Glutamatergic neuron (in vitro differentiated cells): ENCODE measurements around the gene AMOTL2. TPM values are rescaled to one million over a fixed set of nuclear protein-coding genes. Genes with fewer than 3 reads are reported as not detected.

Source experiments
- DNase-seq: peaks from one replicate; pipeline ENCODE4 v3.0.0; 2022
- H3K27ac Mint-ChIP-seq: one replicate; pipeline ENCODE4 v1.8.0; 2020; ENCODE audit warnings: mild to moderate bottlenecking, mixed read lengths, inconsistent platforms; ENCODE audit not compliant: unreplicated experiment
- H3K27me3 Mint-ChIP-seq: one replicate; pipeline ENCODE4 v1.8.0; 2020; ENCODE audit warnings: mild to moderate bottlenecking, moderate library complexity, mixed read lengths, inconsistent platforms; ENCODE audit not compliant: unreplicated experiment
- H3K36me3 Mint-ChIP-seq: one replicate; pipeline ENCODE4 v1.8.0; 2020; ENCODE audit warnings: mild to moderate bottlenecking, mixed read lengths, inconsistent platforms; ENCODE audit not compliant: unreplicated experiment
- H3K4me1 Mint-ChIP-seq: one replicate; pipeline ENCODE4 v1.8.0; 2020; ENCODE audit warnings: mild to moderate bottlenecking, low read depth, mixed read lengths, inconsistent platforms; ENCODE audit not compliant: unreplicated experiment
- H3K4me3 Mint-ChIP-seq: one replicate; pipeline ENCODE4 v1.8.0; 2020; ENCODE audit warnings: mild to moderate bottlenecking, mixed read lengths, inconsistent platforms; ENCODE audit not compliant: unreplicated experiment
- H3K9me3 Mint-ChIP-seq: one replicate; pipeline ENCODE4 v1.8.0; 2020; ENCODE audit warnings: mild to moderate bottlenecking, moderate library complexity, mixed read lengths, inconsistent platforms; ENCODE audit not compliant: unreplicated experiment
- total RNA-seq: library from RNA; stranded (reverse); fragmentation: NEBNext Ultra II Directional; extraction: Animal tissue kit (Norgen Biotek cat#: 25700); gene quantifications from one replicate; pipeline ENCODE4 v1.2.1, GENCODE V29; 2021; ENCODE audit not compliant: unreplicated experiment
- TF ChIP-seq, protein P1 (sequence below): fragments of 200-600 bp; sonication (generic); IDR thresholded peaks from one replicate; pipeline ENCODE4 v1.5.0; 2021; ENCODE audit not compliant: partially characterized antibody, unreplicated experiment

Gene AMOTL2
- total RNA-seq, 1 donor from 2014 or later: 38.1 TPM

GRCh38 chr3:134341389-134341788, 32.9 kb downstream of the AMOTL2 start:
- Mint-ChIP-seq H3K27ac (peak overlapping the region; percentile 13), H3K27me3 (peaks cover 11% of the 10 kb centered on the region), H3K4me3 (no peak overlapping the region), H3K9me3 (peaks cover 4% of the 10 kb centered on the region), H3K4me1 (peaks cover 6% of the 10 kb centered on the region), H3K36me3 (peaks cover 7% of the 10 kb centered on the region)
- no peak for DNase-seq
- TF ChIP-seq, protein P1, sequence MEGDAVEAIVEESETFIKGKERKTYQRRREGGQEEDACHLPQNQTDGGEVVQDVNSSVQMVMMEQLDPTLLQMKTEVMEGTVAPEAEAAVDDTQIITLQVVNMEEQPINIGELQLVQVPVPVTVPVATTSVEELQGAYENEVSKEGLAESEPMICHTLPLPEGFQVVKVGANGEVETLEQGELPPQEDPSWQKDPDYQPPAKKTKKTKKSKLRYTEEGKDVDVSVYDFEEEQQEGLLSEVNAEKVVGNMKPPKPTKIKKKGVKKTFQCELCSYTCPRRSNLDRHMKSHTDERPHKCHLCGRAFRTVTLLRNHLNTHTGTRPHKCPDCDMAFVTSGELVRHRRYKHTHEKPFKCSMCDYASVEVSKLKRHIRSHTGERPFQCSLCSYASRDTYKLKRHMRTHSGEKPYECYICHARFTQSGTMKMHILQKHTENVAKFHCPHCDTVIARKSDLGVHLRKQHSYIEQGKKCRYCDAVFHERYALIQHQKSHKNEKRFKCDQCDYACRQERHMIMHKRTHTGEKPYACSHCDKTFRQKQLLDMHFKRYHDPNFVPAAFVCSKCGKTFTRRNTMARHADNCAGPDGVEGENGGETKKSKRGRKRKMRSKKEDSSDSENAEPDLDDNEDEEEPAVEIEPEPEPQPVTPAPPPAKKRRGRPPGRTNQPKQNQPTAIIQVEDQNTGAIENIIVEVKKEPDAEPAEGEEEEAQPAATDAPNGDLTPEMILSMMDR: no peak

GRCh38 chr3:134340982-134341365, 33.3 kb downstream of the AMOTL2 start:
- Mint-ChIP-seq H3K4me3 (no peak overlapping the region), H3K4me1 (peaks cover 6% of the 10 kb centered on the region), H3K27me3 (peaks cover 11% of the 10 kb centered on the region), H3K36me3 (peaks cover 9% of the 10 kb centered on the region), H3K27ac (no peak overlapping the region), H3K9me3 (peaks cover 2% of the 10 kb centered on the region)
- TF ChIP-seq, protein P1: no peak
- no peak for DNase-seq

DNA sequence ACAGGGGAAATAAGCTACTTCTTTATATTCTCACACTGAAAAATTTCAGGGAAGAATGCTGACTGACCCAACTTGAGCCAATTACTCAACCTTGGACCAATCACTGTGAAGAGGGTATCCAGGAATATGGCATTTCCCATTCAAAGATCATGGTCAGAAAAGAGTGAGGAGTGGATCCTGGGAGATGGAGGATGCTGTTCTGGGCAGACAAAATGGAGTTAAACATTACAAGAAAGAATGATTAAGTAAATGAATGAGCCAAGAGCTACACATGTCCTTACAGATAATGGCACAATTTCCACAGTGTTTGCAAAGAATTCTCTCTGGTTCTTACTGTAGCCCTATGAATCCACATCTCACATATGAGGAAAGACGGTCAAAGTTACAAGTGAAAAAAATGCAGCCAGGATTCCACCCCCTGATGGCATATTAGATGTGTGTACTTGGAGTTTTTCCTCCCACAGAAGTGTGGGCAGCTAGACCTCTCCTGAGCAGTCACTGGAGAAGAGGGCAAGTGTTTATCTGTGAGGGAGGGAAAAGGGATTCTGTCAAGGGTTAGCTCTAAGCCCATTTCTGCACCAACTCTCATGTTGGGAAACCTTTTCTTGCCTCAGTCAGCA, 33.8 kb downstream of the AMOTL2 start:
- Mint-ChIP-seq H3K27me3 (peaks cover 12% of the 10 kb centered on the region), H3K27ac (no peak overlapping the region)

GRCh38 chr3:134339913-134340312, 34.3 kb downstream of the AMOTL2 start:
- peaks cover 2% of the 10 kb centered on the region for H3K9me3 Mint-ChIP-seq
- no peak for DNase-seq
- peaks cover 12% of the 10 kb centered on the region for H3K27me3 Mint-ChIP-seq
- H3K4me1 Mint-ChIP-seq: peaks cover 6% of the 10 kb centered on the region
- TF ChIP-seq, protein P1: no peak
- peaks cover 8% of the 10 kb centered on the region for H3K36me3 Mint-ChIP-seq
- H3K27ac Mint-ChIP-seq: no peak overlapping the region
- no peak overlapping the region for H3K4me3 Mint-ChIP-seq

More for the DNA sequence above, 33.8 kb downstream of the AMOTL2 start:
- Mint-ChIP-seq H3K9me3 (peaks cover 2% of the 10 kb centered on the region), H3K4me3 (no peak overlapping the region), H3K36me3 (peaks cover 11% of the 10 kb centered on the region), H3K4me1 (peaks cover 6% of the 10 kb centered on the region)
- TF ChIP-seq, protein P1: no peak
- no peak for DNase-seq

GRCh38 chr3:134339331-134339730, 34.9 kb downstream of the AMOTL2 start:
- no peak for DNase-seq
- Mint-ChIP-seq H3K27ac (no peak overlapping the region), H3K4me1 (peaks cover 6% of the 10 kb centered on the region), H3K36me3 (peaks cover 8% of the 10 kb centered on the region), H3K4me3 (no peak overlapping the region), H3K27me3 (peaks cover 13% of the 10 kb centered on the region), H3K9me3 (peaks cover 2% of the 10 kb centered on the region)
- TF ChIP-seq, protein P1: no peak
